Ishikawa (cell line): Measurements from ENCODE around the gene DTNBP1.

ENCODE experiments used
- EP300 ChIP-seq: IDR thresholded peaks from 2 replicates; pipeline ENCODE4 v1.6.1; 2012; ENCODE audit warnings: borderline replicate concordance
- REST ChIP-seq: IDR thresholded peaks from 2 replicates; pipeline ENCODE4 v1.6.1; 2012; ENCODE audit warnings: low read depth, mild to moderate bottlenecking
- TCF12 ChIP-seq: IDR thresholded peaks from 2 replicates; pipeline ENCODE4 v1.6.1; 2012; ENCODE audit warnings: low read depth
- USF1 ChIP-seq: IDR thresholded peaks from 2 replicates; pipeline ENCODE4 v1.6.1; 2012
- YY1 ChIP-seq: IDR thresholded peaks from 2 replicates; pipeline ENCODE4 v1.6.1; 2012; ENCODE audit warnings: low read depth
- ZBTB7A ChIP-seq: IDR thresholded peaks from 2 replicates; pipeline ENCODE4 v1.6.1; 2012; ENCODE audit warnings: low read depth

- TF ChIP-seq EP300 (no peak), ZBTB7A (no peak), USF1 (no peak), TCF12 (no peak), YY1 (no peak), REST (no peak)
Measured at GRCh38 chr6:15569035-15569995, 93.5 kb downstream of the DTNBP1 start.
